Astrocyte of the spinal cord (primary cell): ENCODE measurements around the gene ST3GAL2.

Experiments
- DNase-seq: peaks from one replicate; pipeline ENCODE4 v3.0.0; 2011; ENCODE audit warnings: low read depth, low spot score
- H3K4me3 ChIP-seq: 2 replicates; pipeline ENCODE4 v1.5.1; 2011; ENCODE audit warnings: low read depth, mild to moderate bottlenecking, low read length, moderate library complexity
- CTCF ChIP-seq: IDR thresholded peaks from 2 replicates; pipeline ENCODE4 v1.5.1; 2012; ENCODE audit warnings: low read depth, mild to moderate bottlenecking, low read length, inconsistent platforms
- in situ Hi-C: cut with HindIII; loops from 2 replicates; pipeline ENCODE4 v1.10.0; 2017; ENCODE audit warnings: low sequenced_read_pairs

The ST3GAL2 gene

GRCh38 chr16:70437582-70438557, 1.0 kb downstream of the ST3GAL2 start:
- H3K4me3 ChIP-seq: peak overlapping the region; percentile 91
- DNase-seq: peak; percentile 51
- TF ChIP-seq CTCF: no peak
- in situ Hi-C loops: no loop called here

GRCh38 chr16:70437017-70437581, 1.8 kb downstream of the ST3GAL2 start:
- DNase-seq: peak; percentile 92
- H3K4me3 ChIP-seq: peak overlapping the region; percentile 91
- TF ChIP-seq CTCF: no peak
- in situ Hi-C loops: no loop called here

GRCh38 chr16:70434484-70435260, 4.2 kb downstream of the ST3GAL2 start:
- no peak for DNase-seq
- in situ Hi-C loops: no loop called here
- H3K4me3 ChIP-seq: no peak overlapping the region
- TF ChIP-seq CTCF: no peak

- TF ChIP-seq CTCF: no peak
- in situ Hi-C loops: no loop called here
- peak; percentile 72 for DNase-seq
- no peak overlapping the region for H3K4me3 ChIP-seq
Measured at GRCh38 chr16:70433458-70434103, 5.3 kb downstream of the ST3GAL2 start.

- in situ Hi-C loops: no loop called here
- no peak for TF ChIP-seq CTCF
- DNase-seq: no peak
- no peak overlapping the region for H3K4me3 ChIP-seq
Measured at GRCh38 chr16:70432723-70433457, 6.0 kb downstream of the ST3GAL2 start.

- in situ Hi-C loops: no loop called here
- DNase-seq: no peak
- H3K4me3 ChIP-seq: no peak overlapping the region
- no peak for TF ChIP-seq CTCF
Measured at GRCh38 chr16:70432356-70432722, 6.6 kb downstream of the ST3GAL2 start.
